ENCODE results near the gene CASP1.

GRCh38 chr11:104995001-104995408 is 39.9 kb downstream of the CASP1 start:
- no peak for TF ChIP-seq POLR2A (IDR thresholded peaks at IDR 0.05)
- TF ChIP-seq, protein P1, sequence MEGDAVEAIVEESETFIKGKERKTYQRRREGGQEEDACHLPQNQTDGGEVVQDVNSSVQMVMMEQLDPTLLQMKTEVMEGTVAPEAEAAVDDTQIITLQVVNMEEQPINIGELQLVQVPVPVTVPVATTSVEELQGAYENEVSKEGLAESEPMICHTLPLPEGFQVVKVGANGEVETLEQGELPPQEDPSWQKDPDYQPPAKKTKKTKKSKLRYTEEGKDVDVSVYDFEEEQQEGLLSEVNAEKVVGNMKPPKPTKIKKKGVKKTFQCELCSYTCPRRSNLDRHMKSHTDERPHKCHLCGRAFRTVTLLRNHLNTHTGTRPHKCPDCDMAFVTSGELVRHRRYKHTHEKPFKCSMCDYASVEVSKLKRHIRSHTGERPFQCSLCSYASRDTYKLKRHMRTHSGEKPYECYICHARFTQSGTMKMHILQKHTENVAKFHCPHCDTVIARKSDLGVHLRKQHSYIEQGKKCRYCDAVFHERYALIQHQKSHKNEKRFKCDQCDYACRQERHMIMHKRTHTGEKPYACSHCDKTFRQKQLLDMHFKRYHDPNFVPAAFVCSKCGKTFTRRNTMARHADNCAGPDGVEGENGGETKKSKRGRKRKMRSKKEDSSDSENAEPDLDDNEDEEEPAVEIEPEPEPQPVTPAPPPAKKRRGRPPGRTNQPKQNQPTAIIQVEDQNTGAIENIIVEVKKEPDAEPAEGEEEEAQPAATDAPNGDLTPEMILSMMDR (IDR thresholded peaks at IDR 0.05) = no peak
